Occipital lobe (tissue), 2 donors: ENCODE data around the gene MAP3K9. TPM values are rescaled to one million over a fixed set of nuclear protein-coding genes. Genes with fewer than 3 reads are reported as not detected.
"Not testable (repeated sequence)": the region's sequence is repeated elsewhere in the genome, so short reads cannot be mapped to it uniquely, and the experiment has no call there.

Experiments
- DNase-seq: peaks from one replicate; lab custom pipeline; 2025; lab: John Stamatoyannopoulos, UW
- total RNA-seq: library from RNA; depleted of rRNA; stranded (reverse); fragments of >200 nt; gene quantifications from one replicate; pipeline ENCODE4 v1.2.3, GENCODE V29; 2014

MAP3K9 gene
- total RNA-seq, 1 donor from 2014 or later: 19.3 TPM

DNA sequence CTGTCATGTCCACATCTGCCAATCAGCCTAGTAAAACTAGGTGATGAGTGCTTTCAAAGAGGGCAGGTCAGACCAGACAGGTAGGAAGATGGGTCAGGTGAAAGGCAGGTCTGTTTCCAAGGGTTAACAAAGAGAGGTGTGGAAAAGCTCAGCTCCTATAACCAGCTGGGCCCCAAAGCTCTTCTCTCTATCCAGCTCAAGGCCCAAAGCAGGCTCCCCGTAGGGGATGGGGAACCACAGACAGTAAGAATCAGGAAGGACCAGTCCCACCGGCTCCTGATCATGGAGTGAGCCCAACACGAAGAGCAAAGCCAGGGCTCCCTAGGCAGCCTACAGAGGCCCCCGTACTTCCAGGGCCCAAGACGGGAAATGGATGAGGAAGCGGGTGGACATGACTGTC is 84.4 kb downstream of the MAP3K9 start:
- no peak for DNase-seq

DNA sequence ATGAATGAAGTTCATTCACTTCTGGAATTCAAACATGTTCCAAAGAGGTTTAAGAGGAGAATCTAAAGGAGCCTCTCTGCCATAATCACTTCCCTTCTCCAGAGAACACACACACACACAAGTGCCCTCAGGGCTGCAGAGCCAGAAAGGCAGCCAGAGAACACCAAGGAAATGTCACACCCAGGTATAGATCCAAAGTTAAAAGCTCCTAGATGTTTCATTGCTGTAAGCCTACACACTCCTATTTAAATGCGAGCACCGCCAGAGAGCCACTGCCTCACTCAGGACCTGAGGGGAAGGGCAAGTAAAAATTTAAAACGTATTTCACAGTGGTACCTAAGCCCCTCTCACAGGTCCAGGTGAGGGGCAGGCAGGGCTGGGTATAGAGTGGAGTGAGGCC is 85.2 kb downstream of the MAP3K9 start:
- no peak for DNase-seq

DNA sequence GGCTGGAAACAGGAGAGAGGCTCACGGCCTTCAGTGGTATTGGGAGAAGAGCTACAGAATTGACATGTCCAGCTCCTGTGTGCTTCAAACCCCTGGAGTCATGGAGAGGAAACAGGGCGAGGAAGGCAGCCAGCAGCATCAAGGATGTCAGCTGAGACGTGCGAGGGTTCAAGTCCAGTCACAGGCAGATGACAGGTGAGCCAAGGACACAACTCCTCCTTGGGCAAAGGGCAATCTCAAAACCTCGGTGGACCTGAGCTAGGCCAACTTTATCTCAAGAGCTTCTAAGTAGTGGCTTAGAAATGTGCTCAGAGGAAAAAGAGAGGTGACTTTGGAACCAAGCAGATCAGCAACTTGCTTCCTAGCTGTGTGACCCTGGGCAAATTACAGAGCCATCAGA is 86.0 kb downstream of the MAP3K9 start:
- no peak for DNase-seq

- DNase-seq: no peak
Measured at GRCh38 chr14:70722418-70722817, 86.9 kb downstream of the MAP3K9 start.

GRCh38 chr14:70721542-70721941 is 87.8 kb downstream of the MAP3K9 start:
- DNase-seq: no peak

GRCh38 chr14:70718383-70719118 is 90.8 kb downstream of the MAP3K9 start:
- DNase-seq: no peak

DNA sequence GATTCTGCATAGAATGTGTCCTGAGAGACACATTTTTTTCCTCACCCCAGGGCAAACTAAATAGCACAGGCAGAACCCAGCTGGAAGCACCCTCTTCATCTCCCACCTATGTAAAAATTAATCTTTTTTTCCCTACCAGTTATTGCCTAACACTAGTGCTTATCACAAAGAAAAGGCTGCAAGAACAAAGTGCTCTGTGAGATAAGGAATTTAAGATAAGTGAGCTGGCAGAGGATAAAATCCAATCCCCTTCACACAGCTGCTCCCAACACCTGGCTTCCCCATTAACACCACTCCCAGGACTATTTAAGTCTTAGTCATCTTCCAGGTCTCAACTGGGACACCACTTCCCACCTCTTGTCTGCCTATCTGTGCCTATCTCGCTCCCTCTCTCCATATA is 92.4 kb downstream of the MAP3K9 start:
- no peak for DNase-seq

DNA sequence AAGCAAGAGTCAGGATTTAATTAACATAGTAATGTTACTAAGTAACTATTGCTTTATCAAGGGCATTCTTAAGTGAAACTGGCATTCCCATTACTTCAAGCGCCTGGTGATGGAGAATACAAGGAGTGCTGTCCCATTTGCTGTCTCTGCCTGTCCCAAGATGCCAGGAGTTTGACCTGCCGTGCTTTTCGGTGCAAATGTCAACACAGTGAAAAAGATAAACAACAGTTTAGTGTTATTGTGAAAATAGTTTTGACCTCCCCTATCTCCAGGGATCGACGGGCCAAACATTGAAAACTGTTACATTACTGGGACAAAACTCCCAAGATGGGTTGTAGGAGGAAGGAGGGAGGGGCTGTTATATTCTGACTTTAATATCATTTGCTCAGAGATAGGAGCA is 92.8 kb downstream of the MAP3K9 start:
- no peak for DNase-seq

GRCh38 chr14:70714055-70714550 is 95.2 kb downstream of the MAP3K9 start:
- DNase-seq: no peak

DNA sequence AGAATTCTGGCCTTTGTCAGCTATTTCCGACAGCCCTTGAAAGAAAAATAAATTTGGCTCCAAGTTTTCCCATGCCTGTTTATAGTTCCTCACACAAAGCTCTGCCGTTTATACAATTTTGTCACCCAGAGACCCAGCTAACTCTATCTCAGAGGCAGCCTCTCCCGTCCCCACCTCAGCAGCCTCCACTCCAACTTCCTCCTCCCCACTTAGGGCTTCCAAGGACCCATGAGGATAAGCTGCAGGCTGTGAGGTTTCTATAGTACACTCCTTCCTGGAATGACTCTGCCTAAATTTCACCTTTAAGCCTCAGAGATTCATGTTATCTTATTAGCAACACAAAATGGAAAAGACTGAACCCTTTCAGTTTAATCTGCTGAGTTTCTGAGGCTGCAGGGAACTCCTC is 95.8 kb downstream of the MAP3K9 start:
- no peak for DNase-seq

- no peak for DNase-seq
Measured at GRCh38 chr14:70713096-70713495, 96.2 kb downstream of the MAP3K9 start.

DNA sequence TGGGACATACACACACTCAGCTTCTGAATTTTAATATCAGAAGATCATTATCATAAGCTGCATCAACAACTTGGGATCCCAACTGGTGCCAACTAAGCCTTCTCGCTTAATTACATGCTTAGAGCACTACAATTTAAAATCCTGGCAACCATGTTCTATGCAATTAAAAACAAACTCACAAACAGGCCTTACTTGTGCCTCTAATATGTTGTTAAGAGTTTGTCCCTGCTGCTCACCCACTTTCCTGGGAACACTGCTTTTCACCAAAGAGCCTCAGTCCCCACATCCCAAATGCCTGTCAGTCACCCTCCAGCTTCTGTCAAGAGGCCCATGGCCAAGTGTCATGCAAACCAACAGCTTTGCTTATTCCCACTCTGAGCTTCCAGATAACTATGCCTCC is 97.9 kb downstream of the MAP3K9 start:
- no peak for DNase-seq

GRCh38 chr14:70709726-70710382 is 99.5 kb downstream of the MAP3K9 start:
- DNase-seq: no peak

GRCh38 chr14:70708717-70709570 is 100.4 kb downstream of the MAP3K9 start:
- DNase-seq: no peak

DNA sequence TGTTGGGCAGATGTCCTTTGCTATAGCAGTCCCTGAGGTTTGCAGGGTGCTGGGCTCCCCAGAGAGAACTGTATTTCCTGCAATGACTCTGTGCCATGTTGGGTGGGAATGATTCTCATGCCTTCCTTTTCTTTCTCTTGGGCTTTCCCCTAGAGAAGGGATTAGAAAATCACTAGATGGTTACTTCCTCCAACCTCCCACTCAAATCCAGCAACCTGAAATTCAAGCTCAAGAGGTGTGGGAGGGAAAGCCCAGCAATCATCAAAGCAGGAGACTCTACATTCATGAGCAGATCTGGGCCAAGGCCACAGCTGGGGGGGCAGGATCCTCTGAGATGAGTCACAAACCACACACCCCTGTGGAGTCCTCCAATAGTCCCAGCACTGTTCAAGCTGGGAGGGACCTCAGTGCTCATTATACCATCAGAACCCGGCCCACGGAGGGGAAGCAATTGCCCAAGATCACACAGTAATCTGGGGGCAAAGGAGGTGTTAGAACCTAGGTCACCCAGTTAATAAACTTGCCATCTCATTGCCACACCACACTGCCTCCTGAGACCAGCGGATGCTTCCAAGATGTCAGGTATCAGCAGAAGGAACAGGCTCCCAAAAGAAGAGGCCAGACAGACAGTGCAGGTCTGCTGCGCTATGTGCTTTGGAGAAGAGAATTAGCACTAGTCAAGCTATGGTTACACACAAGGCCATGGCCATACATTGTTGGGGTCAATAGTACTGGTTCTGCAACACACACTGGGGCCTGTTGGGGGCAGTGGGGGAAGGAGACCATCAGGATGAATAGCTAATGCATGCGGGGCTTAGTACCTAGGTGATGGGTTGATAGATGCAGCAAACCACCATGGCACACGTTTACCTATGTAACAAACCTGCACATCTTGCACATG is 101.9 kb downstream of the MAP3K9 start:
- no peak for DNase-seq

- no peak for DNase-seq
Measured at GRCh38 chr14:70706177-70706576, 103.1 kb downstream of the MAP3K9 start.

GRCh38 chr14:70704960-70705359 is 104.4 kb downstream of the MAP3K9 start:
- DNase-seq: no peak

- not testable (repeated sequence) for DNase-seq
Measured at GRCh38 chr14:70703621-70704168, 105.6 kb downstream of the MAP3K9 start.

DNA sequence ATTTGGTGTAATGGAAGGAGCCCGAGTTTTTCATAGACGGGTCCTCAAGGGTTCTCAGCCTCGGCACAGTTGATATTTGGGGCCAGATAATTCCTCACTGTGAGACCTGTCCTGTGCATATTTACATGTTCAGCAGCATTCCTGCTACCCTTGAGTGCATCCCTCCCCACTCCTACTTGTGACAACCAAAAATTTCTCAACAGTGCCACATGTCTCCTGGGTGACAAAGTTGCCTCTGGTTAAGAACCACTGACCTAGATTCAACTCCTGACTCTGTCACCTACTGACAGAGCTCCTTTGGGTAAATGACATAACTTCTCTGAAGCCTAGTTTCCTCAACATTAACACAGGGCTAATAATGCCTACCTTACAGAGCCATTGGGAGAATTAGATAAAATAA is 107.2 kb downstream of the MAP3K9 start:
- DNase-seq: no peak

DNA sequence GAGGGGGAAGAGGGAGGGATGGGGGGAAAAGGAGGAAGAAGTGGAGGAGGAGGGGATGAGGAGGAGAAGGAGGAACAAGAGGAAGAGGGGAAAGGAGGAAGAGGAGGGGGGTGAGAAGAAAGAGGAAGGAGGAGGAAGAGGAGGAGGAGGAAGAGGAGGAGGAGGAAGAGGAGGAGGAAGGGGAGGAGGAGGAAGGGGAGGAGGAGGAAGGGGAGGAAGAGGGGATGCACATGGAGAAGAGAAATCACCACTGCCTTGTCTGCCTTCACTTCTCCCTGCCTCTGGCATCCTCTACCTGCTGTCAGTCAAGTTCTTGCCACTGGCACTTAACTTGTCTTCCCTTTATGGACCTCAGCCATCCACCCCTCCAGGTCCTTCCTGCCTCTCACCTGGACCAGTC is 107.7 kb downstream of the MAP3K9 start:
- DNase-seq: no peak
